BLaER1 treated with 17β-estradiol and CSF1 and Interleukin-3, amounts not matched to agents 10 nM and 100 nM (cell line): ENCODE measurements around the gene NBPF1.
"Not testable (repeated sequence)": the region's sequence is repeated elsewhere in the genome, so short reads cannot be mapped to it uniquely, and the experiment has no call there.

Experiments used
- H3K27ac ChIP-seq, 11 experiments: shearing (Covaris generic); formaldehyde crosslinking; 2 replicates each; pipeline ENCODE4 v1.8.1; 2022
- H3K27me3 ChIP-seq, 11 experiments: shearing (Covaris generic); formaldehyde crosslinking; 2 replicates each; pipeline ENCODE4 v1.8.1; 2022
- H3K36me3 ChIP-seq, 11 experiments: shearing (Covaris generic); formaldehyde crosslinking; 2 replicates each; pipeline ENCODE4 v1.8.1; 2022
- H3K4me1 ChIP-seq, 10 experiments: shearing (Covaris generic); formaldehyde crosslinking; 2 replicates each; pipeline ENCODE4 v1.8.1; 2022
- H3K4me2 ChIP-seq, 11 experiments: shearing (Covaris generic); formaldehyde crosslinking; 2 replicates each; pipeline ENCODE4 v1.8.1; 2022
- H3K4me3 ChIP-seq, 10 experiments: shearing (Covaris generic); formaldehyde crosslinking; 2 replicates each; pipeline ENCODE4 v1.8.1; 2022
- H3K9ac ChIP-seq, 11 experiments: shearing (Covaris generic); formaldehyde crosslinking; 2 replicates each; pipeline ENCODE4 v1.8.1; 2022
- H3K9me3 ChIP-seq, 11 experiments: shearing (Covaris generic); formaldehyde crosslinking; replicated peaks in 1 of 11; 2 replicates each; pipeline ENCODE4 v1.8.1; 2022
- H4K20me1 ChIP-seq, 11 experiments: shearing (Covaris generic); formaldehyde crosslinking; 2 replicates each; pipeline ENCODE4 v1.8.1; 2022

Gene NBPF1

DNA sequence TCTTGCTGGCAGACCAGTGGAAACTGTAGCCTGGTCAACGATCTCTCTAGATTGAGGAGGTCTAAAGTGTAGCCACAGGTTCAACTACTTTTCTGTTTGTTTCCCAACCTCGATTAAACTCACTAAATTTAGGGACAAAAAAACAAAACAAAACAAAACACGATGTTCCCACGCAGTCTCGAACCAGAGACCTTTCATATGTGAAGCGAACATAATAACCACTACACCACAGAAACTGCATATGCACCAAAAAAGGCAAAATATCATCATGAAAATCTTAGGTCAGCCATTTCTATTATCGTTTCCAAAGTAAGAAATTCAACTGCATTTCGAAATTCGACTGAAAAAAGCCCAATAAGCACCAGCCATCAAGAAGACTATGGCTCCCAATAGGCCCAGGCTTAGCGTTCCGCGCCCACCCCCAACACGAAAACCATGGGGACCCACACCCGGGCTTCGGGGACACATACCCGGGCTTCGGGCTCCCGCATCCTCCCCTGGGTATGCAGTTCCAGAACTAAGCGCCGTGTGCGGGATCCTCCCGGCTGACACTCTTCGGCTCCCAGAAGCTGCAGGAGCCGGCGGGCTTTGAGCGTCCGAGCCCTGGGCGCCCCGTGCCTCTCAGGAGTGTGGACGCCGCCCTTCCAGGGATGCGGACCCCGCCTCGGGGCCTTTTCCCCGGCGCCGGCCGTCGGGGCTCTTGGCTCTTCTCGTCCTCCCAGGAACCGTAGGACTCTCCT, 65.7 kb downstream of the NBPF1 start:
- not testable (repeated sequence) for H3K4me2 ChIP-seq, H3K27ac ChIP-seq, H3K9ac ChIP-seq, H3K4me1 ChIP-seq, H3K4me3 ChIP-seq, H3K27me3 ChIP-seq, H4K20me1 ChIP-seq, H3K36me3 ChIP-seq
- peaks cover 0 to 11% (median 5%) of the 10 kb centered on the region in 11 experiments; a peak in 13 of 22 replicates for H3K9me3 ChIP-seq

DNA sequence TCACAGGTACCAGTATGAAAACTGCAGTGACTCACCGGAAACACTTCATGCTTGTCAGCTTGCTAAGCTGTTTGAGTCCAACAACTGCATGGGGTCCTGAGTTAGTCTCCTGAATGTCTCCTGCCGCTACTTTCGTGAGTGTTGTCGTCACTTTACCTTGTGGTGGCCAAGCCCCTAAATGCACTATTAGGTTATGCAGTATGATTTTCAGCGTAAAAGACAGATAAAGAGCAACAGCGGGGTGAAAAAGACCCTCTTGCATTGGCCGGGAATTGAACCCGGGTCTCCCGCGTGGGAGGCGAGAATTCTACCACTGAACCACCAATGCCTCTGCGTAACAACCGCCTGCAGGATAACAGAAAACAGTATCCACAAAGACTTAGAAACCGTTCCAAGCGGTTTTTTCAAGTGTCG, 67.7 kb downstream of the NBPF1 start:
- H4K20me1 ChIP-seq, H3K4me2 ChIP-seq, H3K4me3 ChIP-seq, H3K9ac ChIP-seq, H3K4me1 ChIP-seq, H3K27me3 ChIP-seq, H3K36me3 ChIP-seq, H3K27ac ChIP-seq: not testable (repeated sequence)
- H3K9me3 ChIP-seq: peaks cover 0 to 11% (median 5%) of the 10 kb centered on the region in 11 experiments; a peak in 13 of 22 replicates

DNA sequence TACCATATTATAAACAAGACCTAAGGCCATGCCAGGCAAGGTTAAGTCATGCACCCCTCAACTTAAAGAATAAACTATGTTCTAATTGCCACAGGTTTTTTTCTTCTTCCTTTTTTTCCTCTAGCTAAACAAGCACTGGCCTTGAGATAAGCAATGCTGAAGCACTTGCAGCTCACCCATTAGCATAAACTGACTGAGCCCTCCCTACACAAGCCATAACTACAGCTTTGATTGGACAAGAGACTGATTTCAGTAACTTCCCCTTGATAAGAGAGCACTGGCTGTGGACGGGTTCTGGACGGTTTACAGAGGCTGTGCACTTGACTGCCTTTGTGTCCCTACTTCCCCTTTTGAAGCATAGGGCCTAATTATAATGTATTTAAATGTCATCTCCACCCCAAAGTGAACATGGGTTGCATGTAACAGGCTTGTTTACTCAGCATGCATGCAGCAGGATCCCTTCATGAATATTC, 72.9 kb downstream of the NBPF1 start:
- H3K9me3 ChIP-seq: peaks cover 2 to 19% (median 11%) of the 10 kb centered on the region in 11 experiments; a peak in 18 of 22 replicates
- H3K27ac ChIP-seq: peak overlapping the region in 2 of 11 experiments; percentile 40 to 42; a peak in 2 of 22 replicates
- H3K4me2 ChIP-seq: peak overlapping the region in 9 of 11 experiments; percentile 15 to 53 (median 47); a peak in 9 of 22 replicates
- H4K20me1 ChIP-seq, H3K27me3 ChIP-seq, H3K4me3 ChIP-seq, H3K36me3 ChIP-seq, H3K9ac ChIP-seq: not testable (repeated sequence)
- H3K4me1 ChIP-seq: peaks cover 0 to 18% (median 8%) of the 10 kb centered on the region in 10 experiments; a peak in 16 of 20 replicates

DNA sequence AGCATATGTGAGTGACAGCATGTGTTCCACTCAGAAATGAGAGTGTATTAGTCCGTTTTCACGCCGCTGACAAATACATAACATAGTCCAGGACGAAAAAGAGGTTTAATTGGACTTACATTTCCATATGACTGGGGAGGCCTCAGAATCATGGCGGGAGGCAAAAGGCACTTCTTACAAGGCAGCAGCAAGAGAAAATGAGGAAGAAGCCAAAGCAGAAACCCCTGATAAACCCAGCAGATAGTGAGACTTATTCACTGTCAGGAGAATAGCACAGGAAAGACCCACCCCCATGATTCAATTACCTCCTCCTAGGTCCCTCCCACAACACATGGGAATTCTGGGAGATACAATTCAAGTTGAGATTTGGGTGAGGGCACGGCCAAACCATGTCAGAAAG, 75.8 kb downstream of the NBPF1 start:
- peaks cover 9 to 29% (median 19%) of the 10 kb centered on the region in 11 experiments; a peak in 19 of 22 replicates for H3K9me3 ChIP-seq
- not testable (repeated sequence) for H3K9ac ChIP-seq, H3K4me3 ChIP-seq, H4K20me1 ChIP-seq, H3K27ac ChIP-seq, H3K36me3 ChIP-seq
- peaks cover 0 to 18% (median 8%) of the 10 kb centered on the region in 10 experiments; a peak in 16 of 20 replicates for H3K4me1 ChIP-seq
- peaks cover 5 to 20% (median 14%) of the 10 kb centered on the region in 11 experiments for H3K27me3 ChIP-seq
- peak overlapping the region in 7 of 11 experiments; percentile 9 to 64 (median 31); a peak in 9 of 22 replicates for H3K4me2 ChIP-seq

DNA sequence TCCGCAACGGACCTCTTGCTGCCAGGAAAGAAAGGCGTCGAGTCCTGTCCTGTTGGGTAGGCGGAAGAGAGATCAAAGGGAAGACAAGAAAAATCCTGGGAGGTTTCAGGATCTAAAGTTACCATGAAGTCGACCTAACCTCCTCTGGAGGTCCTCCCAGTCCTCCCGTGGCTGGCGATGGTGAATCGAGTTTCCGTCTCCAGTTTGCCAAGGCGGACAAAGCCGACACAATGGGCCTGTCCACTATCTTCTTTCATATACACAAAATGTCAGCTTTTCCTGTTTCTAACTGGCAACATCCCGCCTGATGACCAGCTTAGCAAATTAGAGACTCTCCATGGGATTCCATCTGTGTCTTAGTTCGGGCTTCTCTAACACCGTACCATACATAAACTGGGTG, 76.6 kb downstream of the NBPF1 start:
- Histone ChIP-seq H3K27me3 (peaks cover 5 to 20% (median 14%) of the 10 kb centered on the region in 11 experiments), H3K27ac (peak overlapping the region in 2 of 11 experiments; percentile 16 to 60; a peak in 3 of 22 replicates), H3K4me2 (peak overlapping the region in 7 of 11 experiments; percentile 41 to 65 (median 57); a peak in 14 of 22 replicates), H3K9me3 (peaks cover 9 to 29% (median 19%) of the 10 kb centered on the region in 11 experiments; a peak in 19 of 22 replicates), H3K4me1 (peaks cover 0 to 18% (median 8%) of the 10 kb centered on the region in 10 experiments; a peak in 16 of 20 replicates)
- not testable (repeated sequence) for H3K9ac ChIP-seq, H4K20me1 ChIP-seq, H3K36me3 ChIP-seq, H3K4me3 ChIP-seq

DNA sequence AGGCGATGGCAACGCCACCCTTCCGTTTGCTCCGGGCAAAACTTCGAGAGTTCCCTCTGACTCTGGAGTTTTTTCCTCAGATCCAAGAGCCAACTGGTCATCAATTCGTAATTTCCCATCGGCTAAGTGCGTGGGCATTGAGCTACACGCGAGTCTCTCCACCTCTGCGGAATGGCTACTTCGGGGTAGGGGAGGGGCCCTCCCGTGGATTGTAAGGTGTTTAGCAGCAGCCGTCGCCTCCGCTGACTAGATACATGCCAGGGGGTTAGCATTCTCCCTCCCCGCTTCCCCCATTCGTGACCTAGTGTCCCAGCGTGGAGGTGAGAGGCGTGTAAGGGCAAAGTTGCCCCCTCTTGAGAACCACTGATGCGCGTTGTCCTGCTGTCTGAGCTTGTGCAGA, 77.5 kb downstream of the NBPF1 start:
- Histone ChIP-seq H3K4me1 (peaks cover 0 to 18% (median 8%) of the 10 kb centered on the region in 10 experiments; a peak in 16 of 20 replicates), H3K9me3 (peaks cover 9 to 29% (median 19%) of the 10 kb centered on the region in 11 experiments; a peak in 19 of 22 replicates), H3K27me3 (peaks cover 5 to 20% (median 14%) of the 10 kb centered on the region in 11 experiments)
- H3K9ac ChIP-seq, H3K36me3 ChIP-seq, H4K20me1 ChIP-seq, H3K27ac ChIP-seq, H3K4me2 ChIP-seq, H3K4me3 ChIP-seq: not testable (repeated sequence)

GRCh38 chr1:16535487-16535886, 77.9 kb downstream of the NBPF1 start:
- Histone ChIP-seq H3K9me3 (peaks cover 9 to 29% (median 19%) of the 10 kb centered on the region in 11 experiments; a peak in 19 of 22 replicates), H3K27me3 (peaks cover 5 to 20% (median 14%) of the 10 kb centered on the region in 11 experiments), H3K4me1 (peaks cover 0 to 17% (median 8%) of the 10 kb centered on the region in 10 experiments; a peak in 16 of 20 replicates)
- H3K4me2 ChIP-seq, H4K20me1 ChIP-seq, H3K36me3 ChIP-seq, H3K4me3 ChIP-seq, H3K9ac ChIP-seq, H3K27ac ChIP-seq: not testable (repeated sequence)

GRCh38 chr1:16534829-16535456, 78.4 kb downstream of the NBPF1 start:
- H3K36me3 ChIP-seq, H3K4me2 ChIP-seq, H3K27ac ChIP-seq, H3K9ac ChIP-seq, H4K20me1 ChIP-seq, H3K4me3 ChIP-seq: not testable (repeated sequence)
- peaks cover 5 to 20% (median 14%) of the 10 kb centered on the region in 11 experiments for H3K27me3 ChIP-seq
- H3K9me3 ChIP-seq: peaks cover 9 to 29% (median 19%) of the 10 kb centered on the region in 11 experiments; a peak in 19 of 22 replicates
- H3K4me1 ChIP-seq: peaks cover 0 to 12% (median 4%) of the 10 kb centered on the region in 10 experiments; a peak in 12 of 20 replicates

- H3K4me3 ChIP-seq, H3K27ac ChIP-seq, H4K20me1 ChIP-seq, H3K9ac ChIP-seq, H3K36me3 ChIP-seq, H3K4me2 ChIP-seq: not testable (repeated sequence)
- Histone ChIP-seq H3K4me1 (peaks cover 0 to 12% (median 4%) of the 10 kb centered on the region in 10 experiments; a peak in 11 of 20 replicates), H3K27me3 (peaks cover 5 to 20% (median 14%) of the 10 kb centered on the region in 11 experiments), H3K9me3 (peaks cover 9 to 29% (median 19%) of the 10 kb centered on the region in 11 experiments; a peak in 19 of 22 replicates)
These were observed 79.0 kb downstream of the NBPF1 start for GRCh38 chr1:16534239-16534828.

- H3K9ac ChIP-seq, H3K4me2 ChIP-seq, H3K36me3 ChIP-seq, H4K20me1 ChIP-seq, H3K4me3 ChIP-seq, H3K4me1 ChIP-seq, H3K27ac ChIP-seq: not testable (repeated sequence)
- Histone ChIP-seq H3K27me3 (peaks cover 5 to 20% (median 14%) of the 10 kb centered on the region in 11 experiments), H3K9me3 (peaks cover 9 to 29% (median 19%) of the 10 kb centered on the region in 11 experiments; a peak in 19 of 22 replicates)
These were observed 81.0 kb downstream of the NBPF1 start for GRCh38 chr1:16532235-16532991.

DNA sequence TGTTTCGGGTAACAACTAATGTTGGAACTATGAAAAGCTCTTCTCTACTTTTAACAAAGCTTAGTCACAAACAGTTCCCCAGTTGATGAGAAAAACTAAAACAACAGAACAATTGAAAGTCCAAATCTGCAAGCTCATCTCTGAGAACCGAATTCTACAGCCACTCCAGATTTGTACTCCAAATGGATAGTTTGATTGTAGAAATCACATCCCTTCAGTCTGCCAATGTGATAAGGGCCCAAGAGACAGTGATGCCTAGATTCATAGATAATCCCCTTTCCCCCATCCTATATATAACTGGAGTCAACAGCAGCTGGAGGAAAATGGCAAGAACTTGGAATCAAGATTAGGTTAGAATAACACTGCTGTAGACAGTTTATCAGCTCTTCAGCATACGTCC, 85.0 kb downstream of the NBPF1 start:
- H3K4me3 ChIP-seq, H3K4me1 ChIP-seq, H3K9ac ChIP-seq, H3K9me3 ChIP-seq, H3K36me3 ChIP-seq, H3K27ac ChIP-seq, H3K27me3 ChIP-seq, H3K4me2 ChIP-seq, H4K20me1 ChIP-seq: not testable (repeated sequence)

DNA sequence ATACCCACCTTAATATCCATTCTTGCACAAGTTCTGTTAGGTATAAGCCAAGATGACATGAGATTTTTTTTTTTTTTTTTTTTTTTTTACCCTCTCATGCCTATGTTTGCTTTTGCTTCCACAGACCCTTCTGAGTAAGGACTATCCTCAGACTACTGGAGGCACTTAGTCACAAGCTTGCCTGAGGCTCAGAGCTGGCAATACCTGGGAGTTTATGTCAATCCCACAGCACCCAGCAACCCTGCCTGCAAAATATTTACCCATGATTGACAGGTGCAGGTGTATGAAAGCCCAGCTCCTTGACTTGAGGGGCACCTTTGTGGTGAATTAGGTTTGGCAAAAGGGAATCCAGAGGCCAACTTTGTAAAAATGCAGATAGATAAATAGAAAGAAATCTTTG, 87.6 kb downstream of the NBPF1 start:
- not testable (repeated sequence) for H3K9ac ChIP-seq, H3K27ac ChIP-seq, H3K27me3 ChIP-seq, H3K4me1 ChIP-seq, H3K36me3 ChIP-seq, H3K4me3 ChIP-seq, H3K9me3 ChIP-seq, H3K4me2 ChIP-seq, H4K20me1 ChIP-seq
